ENCODE results near the gene PDE9A.

- TF ChIP-seq CTCF (IDR thresholded peaks at IDR 0.05) (no peak), POLR2A (IDR thresholded peaks at IDR 0.05) (no peak), POLR2AphosphoS5 (IDR thresholded peaks at IDR 0.05) (no peak), EP300 (IDR thresholded peaks at IDR 0.05) (no peak)
Measured at GRCh38 chr21:42764443-42764760, 111.0 kb downstream of the PDE9A start.
